Ascending aorta (tissue), 2 donors: Measurements from ENCODE around the gene SEZ6. TPM values are rescaled to one million over a fixed set of nuclear protein-coding genes. Genes with fewer than 3 reads are reported as not detected.

ENCODE experiments used
- DNase-seq, 2 donors: peaks; one replicate each; pipeline ENCODE4 v3.0.0-alpha.2; 2019; ENCODE audit warnings: low spot score in 2 of 2
- H3K27ac ChIP-seq, 2 donors: fragments of 200-600 bp; sonication (generic); one replicate each; pipeline ENCODE4 v1.5.1; 2016 to 2017; ENCODE audit warnings: mild to moderate bottlenecking in 1 of 2
- H3K27me3 ChIP-seq: fragments of 200-600 bp; sonication (generic); one replicate; pipeline ENCODE4 v1.5.1; 2017
- H3K36me3 ChIP-seq, 2 donors: fragments of 200-600 bp; sonication (generic); one replicate each; pipeline ENCODE4 v1.5.1; 2016
- H3K4me1 ChIP-seq, 2 donors: fragments of 200-600 bp; sonication (generic); one replicate each; pipeline ENCODE4 v1.5.1; 2016 to 2017; ENCODE audit warnings: mild to moderate bottlenecking in 1 of 2
- H3K4me3 ChIP-seq, 2 donors: fragments of 200-600 bp; sonication (generic); one replicate each; pipeline ENCODE4 v1.5.1; 2016 to 2017; ENCODE audit warnings: mild to moderate bottlenecking in 1 of 2
- H3K9me3 ChIP-seq, 2 donors: fragments of 200-600 bp; sonication (generic); one replicate each; pipeline ENCODE4 v1.5.1; 2016
- intact Hi-C: fragments of 100-400 bp; cut with DNase I; formaldehyde crosslinking; loops from one replicate; pipeline ENCODE4 v1.15.1; 2023
- total RNA-seq: library from RNA; depleted of rRNA; stranded (reverse); fragments of >200 nt; gene quantifications from one replicate; pipeline ENCODE4 v1.1.0, GENCODE V29; 2016
- TF ChIP-seq, protein P1 (sequence below), 3 experiments: fragments of 200-600 bp in 2 of 3; fragments of 450-650 bp in 1 of 3; sonication (generic) in 2 of 3; IDR thresholded peaks; one replicate each; pipeline ENCODE4 v1.5.1; 2016 to 2019; ENCODE audit warnings: antibody characterized with exemption in 3 of 3, mild to moderate bottlenecking in 1 of 3, moderate library complexity in 1 of 3

Gene SEZ6
- total RNA-seq, 1 donor from 2014 or later, result not detected

DNA sequence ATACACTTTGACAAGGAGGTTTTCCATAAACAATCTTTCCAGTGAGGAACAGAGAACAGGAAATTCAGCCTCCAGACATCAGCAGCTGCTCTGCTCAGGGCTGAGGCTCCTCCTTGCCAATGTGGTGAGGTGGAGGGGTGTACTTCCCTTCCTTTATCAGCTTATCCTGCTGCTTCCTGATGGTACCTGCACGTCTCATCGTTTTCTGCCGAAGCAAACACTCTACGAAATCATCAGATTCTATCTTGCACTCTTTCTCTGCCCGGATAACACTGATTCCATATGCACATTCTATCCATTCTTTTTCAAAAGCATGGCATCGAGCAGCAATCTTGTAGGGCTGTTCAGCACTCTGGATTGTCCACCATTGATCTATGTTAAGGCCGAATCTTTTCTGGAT lies 15.4 kb upstream of the SEZ6 start:
- DNase-seq, result no peak
- H3K4me3 ChIP-seq, result no peak overlapping the region
- H3K4me1 ChIP-seq, result no peaks in the 10 kb centered on the region
- no peaks in the 10 kb centered on the region for H3K27me3 ChIP-seq
- no peaks in the 10 kb centered on the region for H3K36me3 ChIP-seq
- intact Hi-C loops, result no loop called here
- H3K27ac ChIP-seq, result no peak overlapping the region
- TF ChIP-seq, protein P1, sequence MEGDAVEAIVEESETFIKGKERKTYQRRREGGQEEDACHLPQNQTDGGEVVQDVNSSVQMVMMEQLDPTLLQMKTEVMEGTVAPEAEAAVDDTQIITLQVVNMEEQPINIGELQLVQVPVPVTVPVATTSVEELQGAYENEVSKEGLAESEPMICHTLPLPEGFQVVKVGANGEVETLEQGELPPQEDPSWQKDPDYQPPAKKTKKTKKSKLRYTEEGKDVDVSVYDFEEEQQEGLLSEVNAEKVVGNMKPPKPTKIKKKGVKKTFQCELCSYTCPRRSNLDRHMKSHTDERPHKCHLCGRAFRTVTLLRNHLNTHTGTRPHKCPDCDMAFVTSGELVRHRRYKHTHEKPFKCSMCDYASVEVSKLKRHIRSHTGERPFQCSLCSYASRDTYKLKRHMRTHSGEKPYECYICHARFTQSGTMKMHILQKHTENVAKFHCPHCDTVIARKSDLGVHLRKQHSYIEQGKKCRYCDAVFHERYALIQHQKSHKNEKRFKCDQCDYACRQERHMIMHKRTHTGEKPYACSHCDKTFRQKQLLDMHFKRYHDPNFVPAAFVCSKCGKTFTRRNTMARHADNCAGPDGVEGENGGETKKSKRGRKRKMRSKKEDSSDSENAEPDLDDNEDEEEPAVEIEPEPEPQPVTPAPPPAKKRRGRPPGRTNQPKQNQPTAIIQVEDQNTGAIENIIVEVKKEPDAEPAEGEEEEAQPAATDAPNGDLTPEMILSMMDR (IDR thresholded peaks at IDR 0.05), result no peak
- no peaks in the 10 kb centered on the region for H3K9me3 ChIP-seq

DNA sequence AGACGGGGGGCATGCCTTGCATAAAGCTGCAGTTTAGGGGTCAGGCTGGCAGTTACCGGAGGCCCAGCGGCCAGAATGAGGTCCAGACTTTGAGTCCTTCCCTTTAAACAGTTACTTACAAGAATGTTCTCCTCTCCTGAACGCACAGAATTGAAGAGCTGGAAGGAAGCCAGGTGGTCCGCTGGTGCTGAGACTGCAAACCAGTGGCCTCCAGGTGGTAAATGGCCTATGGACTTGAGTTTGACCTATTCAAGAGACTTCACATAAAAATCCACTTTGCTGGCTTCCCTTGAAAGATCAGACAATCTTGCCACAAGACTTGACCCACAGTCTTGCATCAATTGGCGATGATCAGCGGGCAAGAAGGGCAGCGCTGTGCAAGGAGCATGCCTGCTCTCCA lies 14.7 kb upstream of the SEZ6 start:
- DNase-seq, result no peak
- Histone ChIP-seq H3K27ac (no peak overlapping the region), H3K4me1 (no peaks in the 10 kb centered on the region), H3K9me3 (no peaks in the 10 kb centered on the region), H3K4me3 (no peak overlapping the region), H3K36me3 (no peaks in the 10 kb centered on the region), H3K27me3 (no peaks in the 10 kb centered on the region)
- intact Hi-C loops, result no loop called here
- TF ChIP-seq, protein P1 (IDR thresholded peaks at IDR 0.05), result no peak

DNA sequence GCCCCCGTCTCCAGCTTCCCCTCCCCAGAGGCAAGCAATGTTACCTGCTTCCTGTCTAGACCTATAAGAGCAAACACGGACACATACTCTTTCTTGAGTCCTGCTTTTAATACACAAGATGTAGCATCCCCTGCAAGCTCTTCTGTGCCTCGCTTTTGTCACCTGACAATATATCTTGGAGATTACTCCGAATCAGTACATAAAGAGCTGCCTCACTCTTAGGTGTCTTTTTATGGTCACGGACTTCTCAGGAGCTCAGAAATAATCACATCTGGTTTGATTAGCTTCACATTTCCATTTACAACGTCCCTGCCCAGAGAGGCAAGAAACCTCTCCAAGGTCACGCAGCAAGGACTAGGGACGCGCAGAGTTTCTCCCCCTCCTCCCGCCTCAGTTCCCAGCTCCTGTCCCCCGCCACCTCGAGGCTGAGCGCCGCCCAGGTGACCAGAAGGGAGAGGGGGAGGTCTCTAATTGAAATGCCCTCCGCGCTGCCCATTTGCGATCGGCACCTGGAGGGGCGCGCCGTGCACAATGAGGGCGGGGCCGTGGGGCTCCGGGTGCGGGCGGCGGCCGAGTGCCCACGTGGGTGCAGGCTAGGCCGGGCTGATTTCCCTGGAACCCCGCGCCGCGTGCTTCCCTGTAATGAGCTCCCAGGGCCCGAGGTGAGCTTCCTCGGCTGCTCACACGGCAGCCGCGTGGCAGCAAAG lies 13.8 kb upstream of the SEZ6 start:
- Histone ChIP-seq H3K36me3 (no peaks in the 10 kb centered on the region), H3K4me3 (no peak overlapping the region), H3K9me3 (no peaks in the 10 kb centered on the region), H3K27me3 (no peaks in the 10 kb centered on the region), H3K27ac (no peak overlapping the region), H3K4me1 (no peaks in the 10 kb centered on the region)
- TF ChIP-seq, protein P1 (IDR thresholded peaks at IDR 0.05), result no peak
- DNase-seq, result no peak
- intact Hi-C loops, result no loop called here

DNA sequence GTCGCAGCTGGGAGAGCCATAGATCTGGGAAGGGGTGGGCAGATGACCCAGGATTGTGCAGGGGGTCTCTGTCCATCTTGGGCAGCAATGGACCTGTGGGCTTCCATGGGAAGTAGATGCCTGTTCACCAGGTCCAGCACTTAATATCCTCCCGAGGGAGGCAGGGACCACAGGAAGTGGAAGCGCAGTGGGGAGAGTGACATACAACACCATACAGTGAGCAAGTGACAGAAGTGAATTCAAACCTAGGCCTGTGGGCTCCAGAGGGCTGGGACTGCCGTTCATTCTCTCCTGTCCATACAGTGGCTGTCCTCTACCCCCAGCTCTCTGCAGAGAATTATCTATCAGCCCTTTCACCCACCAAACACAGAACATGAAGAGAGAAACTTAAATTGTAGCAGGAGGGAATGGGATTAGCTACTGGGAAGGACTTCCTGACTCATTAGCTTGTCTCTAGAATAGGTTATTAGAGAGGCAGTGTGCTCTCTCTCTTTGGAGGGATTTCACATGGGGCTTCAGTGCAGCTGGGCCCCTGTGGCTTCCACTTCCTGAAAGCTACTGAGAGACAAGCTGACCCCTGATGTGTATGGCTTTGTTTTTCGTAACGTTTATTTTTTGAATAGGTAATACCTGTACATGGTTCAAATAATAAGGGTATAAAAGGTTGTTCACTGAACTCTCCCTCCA lies 13.1 kb upstream of the SEZ6 start:
- no peak overlapping the region for H3K27ac ChIP-seq
- intact Hi-C loops, result no loop called here
- no peaks in the 10 kb centered on the region for H3K9me3 ChIP-seq
- TF ChIP-seq, protein P1 (IDR thresholded peaks at IDR 0.05), result no peak
- DNase-seq, result no peak
- no peaks in the 10 kb centered on the region for H3K4me1 ChIP-seq
- no peaks in the 10 kb centered on the region for H3K27me3 ChIP-seq
- H3K36me3 ChIP-seq, result no peaks in the 10 kb centered on the region
- H3K4me3 ChIP-seq, result no peak overlapping the region

DNA sequence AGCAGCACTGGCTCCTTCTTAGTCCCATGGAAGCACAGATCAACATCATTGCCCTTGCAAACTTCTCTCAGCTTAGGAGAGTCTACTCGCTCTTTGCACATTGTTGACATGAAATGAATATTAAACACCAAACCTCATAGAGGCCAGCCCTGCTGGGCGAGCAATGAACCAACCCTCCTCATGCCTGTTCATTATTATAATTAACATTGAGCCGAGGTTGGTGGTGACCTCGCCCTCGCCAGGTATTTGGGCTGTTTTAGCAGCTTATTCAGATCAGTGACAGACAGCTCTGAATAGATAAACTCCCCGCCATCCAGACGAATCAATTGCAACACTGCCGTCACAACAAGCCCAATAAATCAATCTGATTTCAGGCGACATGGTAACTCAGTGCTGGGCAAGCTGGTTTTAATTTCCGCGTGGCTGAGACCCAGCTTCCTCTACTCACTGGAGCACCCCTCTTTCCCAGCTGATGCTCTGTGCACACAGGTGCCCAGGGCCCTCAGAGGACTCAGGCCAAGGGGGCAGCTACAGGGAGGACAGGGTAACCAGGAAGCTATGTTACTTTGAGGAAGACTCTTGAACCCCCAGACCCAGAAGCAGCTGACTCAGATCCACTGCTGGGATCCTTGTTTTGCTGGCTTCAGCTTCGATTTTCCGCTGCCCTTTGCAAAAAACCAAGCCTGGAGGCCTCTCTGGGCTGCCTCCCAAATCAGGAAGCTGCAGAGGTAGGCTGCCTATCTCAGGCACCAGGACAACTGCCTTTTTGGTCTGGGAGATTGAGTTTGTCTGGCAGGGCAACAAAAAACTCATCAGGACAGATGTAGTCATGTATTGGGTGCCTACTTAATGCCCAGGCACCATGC lies 10.7 kb upstream of the SEZ6 start:
- intact Hi-C loops, result no loop called here
- H3K4me1 ChIP-seq, result no peaks in the 10 kb centered on the region
- H3K9me3 ChIP-seq, result no peaks in the 10 kb centered on the region
- H3K27me3 ChIP-seq, result no peaks in the 10 kb centered on the region
- DNase-seq, result no peak
- no peak overlapping the region for H3K27ac ChIP-seq
- TF ChIP-seq, protein P1 (IDR thresholded peaks at IDR 0.05), result no peak
- H3K36me3 ChIP-seq, result no peaks in the 10 kb centered on the region
- no peak overlapping the region for H3K4me3 ChIP-seq
